Heart right ventricle (tissue), 16 donors: ENCODE results near the gene CTNNAL1. TPM values are rescaled to one million over a fixed set of nuclear protein-coding genes. Genes with fewer than 3 reads are reported as not detected.

Experiments
- ATAC-seq, 8 donors: fragments of 200-7000 bp; cut with Tn5 transposase; one replicate each; pipeline ENCODE4 v1.9.1; 2020; ENCODE audit warnings: mild to moderate bottlenecking in 8 of 8, moderate library complexity in 8 of 8, moderate number of reproducible peaks in 1 of 8
- DNase-seq, 2 donors: peaks; one replicate each; pipeline ENCODE4 v3.0.0-alpha.2; 2020
- H3K27ac ChIP-seq, 10 donors: fragments of 200-600 bp; sonication (generic) in 2 of 10; one replicate each; pipeline versions ENCODE4 v1.5.0 to v1.8.0; 2020 to 2022; ENCODE audit warnings: mild to moderate bottlenecking in 3 of 10
- H3K27me3 ChIP-seq, 7 donors: fragments of 200-600 bp; one replicate each; pipeline ENCODE4 v1.8.0; 2021 to 2022; ENCODE audit warnings: mild to moderate bottlenecking in 2 of 7
- H3K36me3 ChIP-seq, 9 donors: fragments of 200-600 bp; sonication (generic) in 1 of 9; one replicate each; pipeline versions ENCODE4 v1.5.0 to v1.8.0; 2020 to 2022; ENCODE audit warnings: mild to moderate bottlenecking in 2 of 9
- H3K4me1 ChIP-seq, 9 donors: fragments of 200-600 bp; sonication (generic) in 1 of 9; one replicate each; pipeline versions ENCODE4 v1.5.0 to v1.8.0; 2020 to 2022; ENCODE audit warnings: mild to moderate bottlenecking in 4 of 9
- H3K4me3 ChIP-seq, 10 donors: fragments of 200-600 bp; sonication (generic) in 2 of 10; one replicate each; pipeline versions ENCODE4 v1.5.0 to v1.8.0; 2020 to 2022; ENCODE audit warnings: mild to moderate bottlenecking in 7 of 10, moderate library complexity in 2 of 10
- H3K9me3 ChIP-seq, 11 donors: fragments of 200-600 bp in 10 of 11; sonication (generic) in 2 of 11; one replicate each; pipeline versions ENCODE4 v1.5.0 to v1.8.0; 2013 to 2022; ENCODE audit warnings: mild to moderate bottlenecking in 2 of 11, control low read depth in 1 of 11, moderate library complexity in 1 of 11
- CTCF ChIP-seq, 9 donors: fragments of 200-600 bp; sonication (generic) in 2 of 9; IDR thresholded peaks; one replicate each; pipeline versions ENCODE4 v1.5.0 to v1.8.0; 2021 to 2022; ENCODE audit warnings: antibody characterized with exemption in 9 of 9, mild to moderate bottlenecking in 5 of 9, moderate library complexity in 1 of 9
- WGBS, 2 donors: extraction: QIAGEN DNeasy Blood & Tissue Kit; methylation state at CpG; one replicate each; pipeline ENCODE4 v1.1.7; 2013; ENCODE audit warnings: inconsistent platforms in 1 of 2; 5-methylcytosine and 5-hydroxymethylcytosine counted together
- intact Hi-C, 10 donors: fragments of 100-400 bp; cut with DNase I; formaldehyde crosslinking; loops; one replicate each; pipeline versions ENCODE4 v1.11.1 to v1.14.2; 2022
- polyA plus RNA-seq, 2 donors: library from polyadenylated mRNA; stranded (reverse); fragments of 200-250 nt; gene quantifications; one replicate each; pipeline ENCODE4 v1.2.3, GENCODE V29; 2013
- total RNA-seq, 10 donors: library from RNA; stranded (reverse); fragmentation: NEBNext Ultra II Directional in 3 of 10; extraction: Animal tissue kit (Norgen Biotek cat#: 25700) in 3 of 10; gene quantifications; one replicate each; pipeline versions ENCODE4 v1.2.1 to v1.2.4, GENCODE V29; 2021 to 2023
- donor health status: Arrhythmogenic right ventricular cardiomyopathy.
- donor health status: ischemic (EF 13 %, LVEDD 7.1; RV severe dilation, severe dysfunction).
- donor health status: healthy with polysubstance abuse.
- donor health status: DM: no; HTN: yes; CAD: no.
- donor health status: DM: no; HTN: no; CAD: no.
- donor health status: ischemic (EF 25% LVEDD 6.9; RV normal size, moderate dysfunction).
- donor health status: ischemic (EF 25% LVEDD 5.7; RV mildly dilated, moderate dysfunction).
- donor health status: healthy.
- donor health status: DM: yes; HTN: yes; CAD: no.
- donor health status: Ischemic cardiomyopathy.
- donor health status: ischemic (EF 35%, LVEDD 5.7; RV mildly dilated, moderate dysfunction).
- donor health status: nonischemic (EF 11% LVEDD 7.7; RV severe dilation, severe dysfunction).
- donor health status: DM: yes; HTN: yes; CAD: no.
- donor health status: PGD.
- donor health status: ischemic (EF 29% LVEDD 5.4; RV normal size, mild dysfunction).
- donor health status: nonischemic (EF 23%, LVEDD 6.1; RV moderate dilation, normal function).

CTNNAL1 gene
- total and polyA plus RNA-seq, 12 donors: 42.7 to 115 (median 63.2) TPM

GRCh38 chr9:109052416-109052815 lies 39.1 kb upstream of the CTNNAL1 start:
- intact Hi-C loops: no loop called here
- Histone ChIP-seq H3K36me3 (peaks cover 0 to 98% (median 72%) of the 10 kb centered on the region in 9 donors), H3K9me3 (no peaks in the 10 kb centered on the region), H3K27ac (no peak overlapping the region), H3K4me1 (peaks cover 0 to 15% (median 5%) of the 10 kb centered on the region in 9 donors), H3K4me3 (no peak overlapping the region), H3K27me3 (no peaks in the 10 kb centered on the region)
- WGBS, 2 donors: 74 to 78% methylated on average over 2 of the region's 2 CpGs
- DNase-seq: no peak
- no peak for TF ChIP-seq CTCF (IDR thresholded peaks at IDR 0.05)
- no peak for ATAC-seq

GRCh38 chr9:109051733-109052132 lies 38.4 kb upstream of the CTNNAL1 start:
- no peak overlapping the region for H3K27ac ChIP-seq
- H3K9me3 ChIP-seq: no peaks in the 10 kb centered on the region
- H3K27me3 ChIP-seq: no peaks in the 10 kb centered on the region
- TF ChIP-seq CTCF (IDR thresholded peaks at IDR 0.05): no peak
- intact Hi-C loops: no loop called here
- peaks cover 0 to 15% (median 5%) of the 10 kb centered on the region in 9 donors for H3K4me1 ChIP-seq
- H3K36me3 ChIP-seq: peaks cover 0 to 98% (median 67%) of the 10 kb centered on the region in 9 donors
- no peak for DNase-seq
- no peak overlapping the region for H3K4me3 ChIP-seq
- peak in 4 of 8 donors; percentile 24 to 63 (median 38) for ATAC-seq
- 48 to 65% methylated on average over 1 of the region's 1 CpG for WGBS, 2 donors

GRCh38 chr9:109050444-109050843 lies 37.1 kb upstream of the CTNNAL1 start:
- H3K9me3 ChIP-seq: no peaks in the 10 kb centered on the region

GRCh38 chr9:109048822-109049221 lies 35.5 kb upstream of the CTNNAL1 start:
- TF ChIP-seq CTCF (IDR thresholded peaks at IDR 0.05): no peak
- peaks cover 0 to 15% (median 5%) of the 10 kb centered on the region in 9 donors for H3K4me1 ChIP-seq
- no peaks in the 10 kb centered on the region for H3K9me3 ChIP-seq
- DNase-seq (no peak), ATAC-seq (no peak)
- no peak overlapping the region for H3K27ac ChIP-seq
- no peaks in the 10 kb centered on the region for H3K27me3 ChIP-seq
- H3K36me3 ChIP-seq: peaks cover 0 to 98% (median 49%) of the 10 kb centered on the region in 9 donors
- 85 to 89% methylated on average over 3 of the region's 3 CpGs for WGBS, 2 donors
- intact Hi-C loops: loop anchor here in 1 of 10 donors (10.0 kb wide), 1 partner anchor 124 kb away; no protein-coding TSS in a partner anchor
- H3K4me3 ChIP-seq: no peak overlapping the region

More at GRCh38 chr9:109050444-109050843, 37.1 kb upstream of the CTNNAL1 start:
- no peak for TF ChIP-seq CTCF (IDR thresholded peaks at IDR 0.05)
- Histone ChIP-seq H3K27ac (no peak overlapping the region), H3K36me3 (peaks cover 0 to 98% (median 58%) of the 10 kb centered on the region in 9 donors), H3K4me1 (peaks cover 0 to 15% (median 5%) of the 10 kb centered on the region in 9 donors), H3K27me3 (no peaks in the 10 kb centered on the region), H3K4me3 (no peak overlapping the region)
- WGBS, 2 donors: 48 to 51% methylated on average over 7 of the region's 7 CpGs
- ATAC-seq (peak in 2 of 8 donors; percentile 39 to 51), DNase-seq (no peak)
- intact Hi-C loops: no loop called here
